Measurements from ENCODE around the gene IBSP.

IBSP gene

DNA sequence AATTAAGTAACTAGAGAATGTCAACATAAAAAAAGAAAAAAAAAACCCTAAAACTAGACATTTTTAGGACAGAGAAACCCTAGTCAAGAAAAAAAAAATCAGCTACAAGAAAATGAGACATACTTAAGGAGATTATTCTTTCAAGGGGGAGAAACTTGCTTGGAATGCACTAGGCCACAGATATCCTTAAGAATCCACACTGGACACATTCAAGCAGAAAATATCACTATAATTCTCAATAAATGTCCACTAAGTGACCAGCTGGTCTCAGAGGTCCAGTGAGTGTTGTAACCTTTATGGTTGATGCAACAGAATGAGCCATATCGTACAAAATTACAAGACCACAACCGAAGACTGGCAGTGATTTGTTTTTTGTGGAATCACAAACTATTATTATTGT lies 15.6 kb upstream of the IBSP start:
- no peak for DNase-seq (ENCODE audit: low read depth)
- H3K4me3 ChIP-seq (ENCODE audit: low read depth, low read length), result no peak overlapping the region
- TF ChIP-seq MYC (IDR thresholded peaks at IDR 0.05; ENCODE audit: low read depth, low read length), result no peak
- TF ChIP-seq, protein P1, sequence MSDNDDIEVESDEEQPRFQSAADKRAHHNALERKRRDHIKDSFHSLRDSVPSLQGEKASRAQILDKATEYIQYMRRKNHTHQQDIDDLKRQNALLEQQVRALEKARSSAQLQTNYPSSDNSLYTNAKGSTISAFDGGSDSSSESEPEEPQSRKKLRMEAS (IDR thresholded peaks at IDR 0.05; ENCODE audit: low read depth, low read length), result no peak
- no peak for TF ChIP-seq POLR2A (IDR thresholded peaks at IDR 0.05; ENCODE audit: extremely low read depth, insufficient read length)
- TF ChIP-seq, protein P2, sequence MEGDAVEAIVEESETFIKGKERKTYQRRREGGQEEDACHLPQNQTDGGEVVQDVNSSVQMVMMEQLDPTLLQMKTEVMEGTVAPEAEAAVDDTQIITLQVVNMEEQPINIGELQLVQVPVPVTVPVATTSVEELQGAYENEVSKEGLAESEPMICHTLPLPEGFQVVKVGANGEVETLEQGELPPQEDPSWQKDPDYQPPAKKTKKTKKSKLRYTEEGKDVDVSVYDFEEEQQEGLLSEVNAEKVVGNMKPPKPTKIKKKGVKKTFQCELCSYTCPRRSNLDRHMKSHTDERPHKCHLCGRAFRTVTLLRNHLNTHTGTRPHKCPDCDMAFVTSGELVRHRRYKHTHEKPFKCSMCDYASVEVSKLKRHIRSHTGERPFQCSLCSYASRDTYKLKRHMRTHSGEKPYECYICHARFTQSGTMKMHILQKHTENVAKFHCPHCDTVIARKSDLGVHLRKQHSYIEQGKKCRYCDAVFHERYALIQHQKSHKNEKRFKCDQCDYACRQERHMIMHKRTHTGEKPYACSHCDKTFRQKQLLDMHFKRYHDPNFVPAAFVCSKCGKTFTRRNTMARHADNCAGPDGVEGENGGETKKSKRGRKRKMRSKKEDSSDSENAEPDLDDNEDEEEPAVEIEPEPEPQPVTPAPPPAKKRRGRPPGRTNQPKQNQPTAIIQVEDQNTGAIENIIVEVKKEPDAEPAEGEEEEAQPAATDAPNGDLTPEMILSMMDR (IDR thresholded peaks at IDR 0.05; ENCODE audit: low read depth, low read length), result no peak

DNA sequence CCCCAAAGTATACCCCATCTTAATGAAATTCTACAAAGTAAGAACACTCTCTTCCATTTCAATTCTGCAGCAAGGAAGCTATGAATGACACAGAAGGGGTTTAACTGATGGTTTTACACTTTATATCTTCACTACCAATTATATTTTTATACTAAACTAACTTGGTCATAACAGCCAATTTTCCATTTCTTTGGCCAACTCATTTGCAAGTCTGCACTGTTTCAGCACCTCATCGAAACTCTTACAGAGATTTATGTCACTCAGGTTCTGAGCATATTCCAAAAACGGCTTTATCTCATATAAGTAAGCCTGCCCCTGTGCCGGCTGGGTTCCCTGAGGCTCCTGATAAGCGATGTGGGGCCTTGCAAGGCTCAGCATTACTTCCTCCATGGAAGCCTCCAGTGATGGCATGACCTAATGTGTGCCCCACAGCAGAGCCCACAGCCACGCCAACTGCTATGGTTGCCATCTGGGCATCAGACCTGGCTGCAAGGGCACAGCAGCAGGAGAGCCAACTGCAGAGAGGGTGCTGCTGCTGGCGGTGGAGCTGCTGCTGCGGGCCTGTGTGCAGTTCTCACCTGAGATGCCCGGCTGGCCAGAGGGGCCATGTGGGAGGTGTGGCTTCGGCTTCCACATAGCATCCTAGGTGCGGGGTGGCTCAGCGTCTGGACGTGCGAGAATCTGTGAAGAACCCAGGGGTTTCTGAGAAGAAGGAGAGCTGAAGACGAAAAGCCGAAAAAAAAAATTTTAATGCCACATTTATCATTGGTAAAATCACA lies 13.4 kb upstream of the IBSP start:
- H3K4me3 ChIP-seq (ENCODE audit: low read depth, low read length), result no peak overlapping the region
- TF ChIP-seq MYC (IDR thresholded peaks at IDR 0.05; ENCODE audit: low read depth, low read length) (no peak), POLR2A (IDR thresholded peaks at IDR 0.05; ENCODE audit: extremely low read depth, insufficient read length) (no peak)
- TF ChIP-seq, protein P1 (IDR thresholded peaks at IDR 0.05; ENCODE audit: low read depth, low read length), result no peak
- DNase-seq (ENCODE audit: low read depth), result no peak

DNA sequence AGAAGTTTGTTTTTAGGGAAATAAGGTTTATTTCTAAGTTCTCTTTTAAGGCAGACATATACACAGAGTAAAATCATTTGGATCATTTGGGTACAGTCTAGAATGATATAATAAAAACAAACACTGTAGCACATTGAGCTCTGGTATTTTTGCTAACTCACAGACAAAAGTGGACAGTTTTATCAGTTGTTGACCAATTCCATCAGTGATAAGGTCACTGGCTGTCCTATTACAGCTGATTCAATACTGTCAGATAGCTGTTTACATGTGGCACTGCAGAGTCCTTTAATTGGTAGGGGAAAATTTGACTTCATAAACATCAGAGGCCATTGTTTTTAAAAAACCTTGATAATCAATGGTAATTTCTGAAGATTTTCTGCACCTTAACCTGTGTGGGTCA lies 3.5 kb downstream of the IBSP start:
- TF ChIP-seq, protein P1 (IDR thresholded peaks at IDR 0.05; ENCODE audit: low read depth, low read length), result no peak
- TF ChIP-seq, protein P2 (IDR thresholded peaks at IDR 0.05; ENCODE audit: low read depth, low read length), result no peak
- TF ChIP-seq POLR2A (IDR thresholded peaks at IDR 0.05; ENCODE audit: extremely low read depth, insufficient read length) (no peak), MYC (IDR thresholded peaks at IDR 0.05; ENCODE audit: low read depth, low read length) (no peak)
- no peak overlapping the region for H3K4me3 ChIP-seq (ENCODE audit: low read depth, low read length)

DNA sequence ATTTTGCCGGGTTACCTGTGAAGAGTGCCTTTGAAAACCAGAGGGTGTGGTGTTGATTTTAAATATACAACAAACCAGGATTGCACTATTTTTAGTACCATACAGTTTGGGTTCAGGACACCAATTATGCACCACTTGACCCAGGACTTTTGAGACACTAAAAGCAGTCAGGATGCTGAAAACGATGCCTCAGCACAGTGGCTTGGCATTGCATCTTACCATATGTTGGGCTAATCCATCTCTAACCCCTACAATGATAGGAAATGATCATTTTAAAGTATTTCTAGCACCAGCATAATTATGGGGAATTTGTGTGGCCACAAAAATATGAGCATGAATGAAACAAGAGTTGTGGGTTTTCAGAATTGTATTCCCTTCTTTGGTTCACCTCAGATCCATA lies 4.1 kb downstream of the IBSP start:
- H3K4me3 ChIP-seq (ENCODE audit: low read depth, low read length), result no peak overlapping the region
- no peak for DNase-seq (ENCODE audit: low read depth)
- TF ChIP-seq MYC (IDR thresholded peaks at IDR 0.05; ENCODE audit: low read depth, low read length), result no peak
- TF ChIP-seq, protein P1 (IDR thresholded peaks at IDR 0.05; ENCODE audit: low read depth, low read length), result no peak
- TF ChIP-seq, protein P2 (IDR thresholded peaks at IDR 0.05; ENCODE audit: low read depth, low read length), result no peak
- no peak for TF ChIP-seq POLR2A (IDR thresholded peaks at IDR 0.05; ENCODE audit: extremely low read depth, insufficient read length)

More for the DNA sequence above, 3.5 kb downstream of the IBSP start:
- no peak for DNase-seq (ENCODE audit: low read depth)

DNA sequence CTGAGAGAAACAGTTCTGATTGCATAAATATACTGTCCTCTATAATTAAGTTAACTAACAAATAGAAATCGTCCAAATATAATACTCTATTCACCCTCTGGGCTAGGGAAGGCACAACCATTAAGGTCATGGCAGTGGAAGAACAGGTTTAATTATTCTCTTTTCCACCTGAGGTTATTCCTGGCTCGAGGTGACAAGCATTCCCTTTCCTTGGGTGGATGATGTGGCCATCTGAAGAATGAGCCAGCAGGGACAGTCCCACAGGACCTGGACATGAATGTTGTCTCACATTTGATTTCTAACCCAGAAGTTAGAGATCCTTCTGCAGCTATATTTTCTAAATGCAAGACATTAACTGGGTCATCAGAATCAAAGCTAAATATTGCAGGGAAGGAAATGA lies 5.5 kb downstream of the IBSP start:
- DNase-seq (ENCODE audit: low read depth), result no peak
- TF ChIP-seq POLR2A (IDR thresholded peaks at IDR 0.05; ENCODE audit: extremely low read depth, insufficient read length) (no peak), MYC (IDR thresholded peaks at IDR 0.05; ENCODE audit: low read depth, low read length) (no peak)
- TF ChIP-seq, protein P1 (IDR thresholded peaks at IDR 0.05; ENCODE audit: low read depth, low read length), result no peak
- TF ChIP-seq, protein P2 (IDR thresholded peaks at IDR 0.05; ENCODE audit: low read depth, low read length), result no peak
- H3K4me3 ChIP-seq (ENCODE audit: low read depth, low read length), result no peak overlapping the region

DNA sequence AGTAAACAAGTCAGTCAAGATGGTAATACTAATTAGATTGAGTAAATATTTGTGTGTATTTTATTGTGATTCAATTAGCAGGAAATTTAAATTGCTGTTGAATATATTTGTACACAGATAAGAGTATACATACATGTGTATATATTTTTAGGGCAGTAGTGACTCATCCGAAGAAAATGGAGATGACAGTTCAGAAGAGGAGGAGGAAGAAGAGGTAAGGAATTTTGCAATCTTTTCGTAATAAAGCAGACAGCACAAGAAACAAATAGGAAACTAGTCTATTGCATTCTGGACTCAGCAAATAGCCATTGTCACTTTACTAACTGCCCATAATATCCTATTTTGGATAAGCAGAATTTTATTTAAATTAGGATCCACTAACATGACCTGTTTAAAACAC lies 6.6 kb downstream of the IBSP start:
- DNase-seq (ENCODE audit: low read depth), result peak; percentile 58

More for the DNA sequence above, 6.6 kb downstream of the IBSP start:
- H3K4me3 ChIP-seq (ENCODE audit: low read depth, low read length), result no peak overlapping the region
- TF ChIP-seq POLR2A (IDR thresholded peaks at IDR 0.05; ENCODE audit: extremely low read depth, insufficient read length) (no peak), MYC (IDR thresholded peaks at IDR 0.05; ENCODE audit: low read depth, low read length) (no peak)
- TF ChIP-seq, protein P2 (IDR thresholded peaks at IDR 0.05; ENCODE audit: low read depth, low read length), result no peak
- TF ChIP-seq, protein P1 (IDR thresholded peaks at IDR 0.05; ENCODE audit: low read depth, low read length), result no peak
